NK-92 treated with Interleukin-12 subunit alpha and Interleukin-12 subunit beta, amount 100 ng/mL, for 24 hours (cell line): ENCODE results near the gene ABHD12.

Experiments
- DNase-seq: peaks from one replicate; lab custom pipeline; 2025; lab: John Stamatoyannopoulos, UW

ABHD12 gene

GRCh38 chr20:25257130-25257529, 133.5 kb downstream of the ABHD12 start:
- no peak for DNase-seq

GRCh38 chr20:25256226-25256859, 134.3 kb downstream of the ABHD12 start:
- no peak for DNase-seq

GRCh38 chr20:25254986-25255680, 135.5 kb downstream of the ABHD12 start:
- DNase-seq, result no peak

- DNase-seq, result no peak
These were observed 136.1 kb downstream of the ABHD12 start for GRCh38 chr20:25254571-25254970.

- DNase-seq, result no peak
These were observed 136.9 kb downstream of the ABHD12 start for GRCh38 chr20:25253606-25254275.

- no peak for DNase-seq
These were observed 137.8 kb downstream of the ABHD12 start for GRCh38 chr20:25252686-25253421.

- DNase-seq, result no peak
These were observed 138.4 kb downstream of the ABHD12 start for GRCh38 chr20:25252230-25252651.

GRCh38 chr20:25251558-25251957, 139.1 kb downstream of the ABHD12 start:
- no peak for DNase-seq

- DNase-seq, result no peak
These were observed 139.6 kb downstream of the ABHD12 start for GRCh38 chr20:25251019-25251418.

- no peak for DNase-seq
These were observed 140.1 kb downstream of the ABHD12 start for GRCh38 chr20:25250508-25250907.
